Measurements from ENCODE around the gene YTHDC2.

The YTHDC2 gene

GRCh38 chr5:113527746-113528145 lies 14.3 kb downstream of the YTHDC2 start:
- TF ChIP-seq, protein P1, sequence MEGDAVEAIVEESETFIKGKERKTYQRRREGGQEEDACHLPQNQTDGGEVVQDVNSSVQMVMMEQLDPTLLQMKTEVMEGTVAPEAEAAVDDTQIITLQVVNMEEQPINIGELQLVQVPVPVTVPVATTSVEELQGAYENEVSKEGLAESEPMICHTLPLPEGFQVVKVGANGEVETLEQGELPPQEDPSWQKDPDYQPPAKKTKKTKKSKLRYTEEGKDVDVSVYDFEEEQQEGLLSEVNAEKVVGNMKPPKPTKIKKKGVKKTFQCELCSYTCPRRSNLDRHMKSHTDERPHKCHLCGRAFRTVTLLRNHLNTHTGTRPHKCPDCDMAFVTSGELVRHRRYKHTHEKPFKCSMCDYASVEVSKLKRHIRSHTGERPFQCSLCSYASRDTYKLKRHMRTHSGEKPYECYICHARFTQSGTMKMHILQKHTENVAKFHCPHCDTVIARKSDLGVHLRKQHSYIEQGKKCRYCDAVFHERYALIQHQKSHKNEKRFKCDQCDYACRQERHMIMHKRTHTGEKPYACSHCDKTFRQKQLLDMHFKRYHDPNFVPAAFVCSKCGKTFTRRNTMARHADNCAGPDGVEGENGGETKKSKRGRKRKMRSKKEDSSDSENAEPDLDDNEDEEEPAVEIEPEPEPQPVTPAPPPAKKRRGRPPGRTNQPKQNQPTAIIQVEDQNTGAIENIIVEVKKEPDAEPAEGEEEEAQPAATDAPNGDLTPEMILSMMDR (IDR thresholded peaks at IDR 0.05; ENCODE audit: low read depth, low read length, missing control alignments) = no peak
- DNase-seq (ENCODE audit: extremely low read depth, low read depth) = no peak
- no peak overlapping the region for H3K4me3 ChIP-seq (replicated peaks; ENCODE audit: low read depth, low read length)

DNA sequence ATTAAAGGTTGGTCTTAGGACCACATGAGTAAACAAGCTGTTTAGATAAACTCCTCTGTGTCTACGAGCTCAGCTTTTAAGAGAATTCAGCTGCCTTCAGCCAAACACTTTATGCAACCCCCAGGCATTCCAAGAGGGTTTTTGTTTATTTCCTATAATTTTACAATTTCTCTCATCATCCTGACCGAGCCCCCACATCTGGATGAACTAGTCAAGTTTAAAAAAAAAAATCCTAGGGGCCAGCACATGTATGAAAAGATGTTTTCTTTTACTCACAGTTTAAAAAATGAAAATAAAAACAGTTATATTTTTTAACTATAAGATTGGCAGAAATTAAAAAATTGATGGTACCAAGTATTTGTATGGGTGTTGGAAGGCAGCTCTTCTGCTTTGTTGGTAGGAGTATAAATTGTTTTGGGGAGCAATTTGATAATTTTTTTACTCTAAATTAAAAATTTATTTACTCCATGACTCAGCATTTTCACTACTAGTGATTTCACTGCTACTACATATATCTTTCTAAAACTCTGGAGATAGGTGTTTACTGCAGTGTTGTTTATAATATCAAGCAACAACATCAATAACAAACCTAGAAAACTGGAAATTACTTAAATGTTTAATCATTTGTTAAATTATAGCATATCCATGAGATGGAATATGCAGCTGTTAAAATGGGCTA lies 18.1 kb downstream of the YTHDC2 start:
- TF ChIP-seq, protein P1 (IDR thresholded peaks at IDR 0.05; ENCODE audit: low read depth, low read length, missing control alignments) = no peak
- DNase-seq (ENCODE audit: extremely low read depth, low read depth) = no peak
- H3K4me3 ChIP-seq (replicated peaks; ENCODE audit: low read depth, low read length) = no peak overlapping the region

- TF ChIP-seq, protein P1 (IDR thresholded peaks at IDR 0.05; ENCODE audit: low read depth, low read length, missing control alignments) = no peak
- DNase-seq (ENCODE audit: extremely low read depth, low read depth) = no peak
- no peak overlapping the region for H3K4me3 ChIP-seq (replicated peaks; ENCODE audit: low read depth, low read length)
Measured at GRCh38 chr5:113538313-113538712, 24.8 kb downstream of the YTHDC2 start.

GRCh38 chr5:113546703-113547183 lies 33.2 kb downstream of the YTHDC2 start:
- peak; percentile 15 for DNase-seq (ENCODE audit: extremely low read depth, low read depth)
- no peak overlapping the region for H3K4me3 ChIP-seq (replicated peaks; ENCODE audit: low read depth, low read length)
- TF ChIP-seq, protein P1 (IDR thresholded peaks at IDR 0.05; ENCODE audit: low read depth, low read length, missing control alignments) = no peak

DNA sequence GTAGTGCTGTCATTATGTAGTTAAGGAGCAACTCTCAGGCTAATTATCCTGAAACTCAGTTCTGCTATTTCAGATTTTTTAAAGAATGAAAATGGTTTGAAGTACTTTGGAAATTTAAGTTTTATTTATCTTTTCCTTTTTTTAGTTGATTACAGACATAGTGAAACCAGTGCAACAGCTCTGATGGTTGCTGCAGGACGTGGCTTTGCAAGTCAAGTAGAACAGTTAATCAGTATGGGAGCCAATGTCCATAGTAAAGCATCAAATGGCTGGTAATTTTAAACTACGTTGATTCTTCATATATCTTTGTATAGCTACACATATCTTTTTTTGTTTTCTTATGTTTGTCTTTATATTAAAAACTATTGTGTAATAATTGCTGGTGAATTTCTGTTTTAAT lies 34.9 kb downstream of the YTHDC2 start:
- H3K4me3 ChIP-seq (replicated peaks; ENCODE audit: low read depth, low read length) = no peak overlapping the region
- no peak for DNase-seq (ENCODE audit: extremely low read depth, low read depth)
- TF ChIP-seq, protein P1 (IDR thresholded peaks at IDR 0.05; ENCODE audit: low read depth, low read length, missing control alignments) = no peak

DNA sequence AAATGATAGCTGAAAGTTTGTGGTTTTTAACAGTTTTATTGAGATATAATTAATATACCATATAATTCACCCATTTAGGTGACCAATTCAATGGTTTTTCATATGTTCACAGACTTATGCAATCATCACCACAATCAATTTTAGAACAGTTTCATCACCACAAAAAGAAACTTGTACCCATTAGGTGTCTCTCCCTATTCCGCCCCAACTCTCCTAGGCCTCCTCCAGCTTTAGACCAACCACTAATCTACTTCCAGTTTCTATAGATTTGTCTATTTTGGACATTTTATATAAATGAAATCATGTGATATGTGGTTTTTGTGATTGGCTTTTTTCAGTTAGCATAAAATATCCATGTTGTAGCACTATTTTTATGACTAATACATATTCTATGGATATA lies 38.6 kb downstream of the YTHDC2 start:
- H3K4me3 ChIP-seq (replicated peaks; ENCODE audit: low read depth, low read length) = no peak overlapping the region
- TF ChIP-seq, protein P1 (IDR thresholded peaks at IDR 0.05; ENCODE audit: low read depth, low read length, missing control alignments) = no peak
- DNase-seq (ENCODE audit: extremely low read depth, low read depth) = no peak

DNA sequence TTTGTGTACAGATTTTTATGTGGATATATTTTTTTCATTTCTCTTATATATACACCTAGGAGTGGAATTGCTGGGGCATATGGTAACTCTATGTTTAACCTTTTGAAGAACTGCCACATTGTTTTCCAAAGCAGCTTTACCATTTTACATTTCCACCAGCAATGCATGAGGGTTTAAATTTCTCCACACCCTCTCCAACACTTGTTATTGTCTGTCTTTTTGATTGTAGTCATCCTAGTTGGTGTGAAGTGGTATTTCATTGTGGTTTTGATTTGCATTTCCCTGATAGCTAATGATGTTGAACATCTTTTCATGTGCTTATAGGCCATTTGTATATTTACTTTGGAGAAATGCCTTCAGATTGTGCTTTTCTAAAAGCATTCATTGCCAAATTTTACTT lies 39.1 kb downstream of the YTHDC2 start:
- DNase-seq (ENCODE audit: extremely low read depth, low read depth) = no peak
- no peak overlapping the region for H3K4me3 ChIP-seq (replicated peaks; ENCODE audit: low read depth, low read length)
- TF ChIP-seq, protein P1 (IDR thresholded peaks at IDR 0.05; ENCODE audit: low read depth, low read length, missing control alignments) = no peak

Measured in HFF-Myc (cell line).